ENCODE measurements around the gene ARHGAP15. TPM values are rescaled to one million over a fixed set of nuclear protein-coding genes. Genes with fewer than 3 reads are reported as not detected.

The ARHGAP15 gene
- total RNA-seq, 1 donor from 2014 or later: not detected

- no peak overlapping the region for H3K9ac ChIP-seq (ENCODE audit: low read length)
- Mint-ChIP-seq H3K27me3 (ENCODE audit: low read depth, unreplicated experiment) (peaks cover 8% of the 10 kb centered on the region), H3K27ac (ENCODE audit: unreplicated experiment) (no peak overlapping the region), H3K9me3 (ENCODE audit: unreplicated experiment) (no peaks in the 10 kb centered on the region), H3K36me3 (ENCODE audit: low read depth, unreplicated experiment) (no peaks in the 10 kb centered on the region), H3K4me3 (ENCODE audit: unreplicated experiment) (no peak overlapping the region), H3K4me1 (ENCODE audit: low read depth, unreplicated experiment) (no peaks in the 10 kb centered on the region)
- no peak for DNase-seq (ENCODE audit: low read depth)
- H3K27me3 ChIP-seq (ENCODE audit: insufficient read depth, low read length): no peaks in the 10 kb centered on the region
- FAIRE-seq: no peak
- H3K4me2 ChIP-seq (ENCODE audit: low read length): no peak overlapping the region
- H3K36me3 ChIP-seq (ENCODE audit: insufficient read depth, low read length): no peaks in the 10 kb centered on the region
- no peaks in the 10 kb centered on the region for H4K20me1 ChIP-seq (ENCODE audit: insufficient read depth, low read length)
- no peaks in the 10 kb centered on the region for H3K4me1 ChIP-seq (ENCODE audit: insufficient read depth, low read length)
- TF ChIP-seq, protein P1, sequence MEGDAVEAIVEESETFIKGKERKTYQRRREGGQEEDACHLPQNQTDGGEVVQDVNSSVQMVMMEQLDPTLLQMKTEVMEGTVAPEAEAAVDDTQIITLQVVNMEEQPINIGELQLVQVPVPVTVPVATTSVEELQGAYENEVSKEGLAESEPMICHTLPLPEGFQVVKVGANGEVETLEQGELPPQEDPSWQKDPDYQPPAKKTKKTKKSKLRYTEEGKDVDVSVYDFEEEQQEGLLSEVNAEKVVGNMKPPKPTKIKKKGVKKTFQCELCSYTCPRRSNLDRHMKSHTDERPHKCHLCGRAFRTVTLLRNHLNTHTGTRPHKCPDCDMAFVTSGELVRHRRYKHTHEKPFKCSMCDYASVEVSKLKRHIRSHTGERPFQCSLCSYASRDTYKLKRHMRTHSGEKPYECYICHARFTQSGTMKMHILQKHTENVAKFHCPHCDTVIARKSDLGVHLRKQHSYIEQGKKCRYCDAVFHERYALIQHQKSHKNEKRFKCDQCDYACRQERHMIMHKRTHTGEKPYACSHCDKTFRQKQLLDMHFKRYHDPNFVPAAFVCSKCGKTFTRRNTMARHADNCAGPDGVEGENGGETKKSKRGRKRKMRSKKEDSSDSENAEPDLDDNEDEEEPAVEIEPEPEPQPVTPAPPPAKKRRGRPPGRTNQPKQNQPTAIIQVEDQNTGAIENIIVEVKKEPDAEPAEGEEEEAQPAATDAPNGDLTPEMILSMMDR (IDR thresholded peaks at IDR 0.05; ENCODE audit: insufficient read depth, low read depth, low read length): no peak
- no peak for TF ChIP-seq EZH2 (IDR thresholded peaks at IDR 0.05; ENCODE audit: insufficient read depth, low read length)
- no peaks in the 10 kb centered on the region for H3K79me2 ChIP-seq (ENCODE audit: insufficient read depth, low read length)
- H3K9me3 ChIP-seq (ENCODE audit: insufficient read depth, low read depth, low read length): no peaks in the 10 kb centered on the region
- H3K27ac ChIP-seq (ENCODE audit: low read depth, low read length): no peak overlapping the region
- H2AFZ ChIP-seq (ENCODE audit: low read depth, low read length): no peak overlapping the region
- H3K4me3 ChIP-seq (ENCODE audit: insufficient read depth, low read depth, low read length): no peak overlapping the region
Observed at GRCh38 chr2:143692162-143692561, 562.9 kb downstream of the ARHGAP15 start.

GRCh38 chr2:143692967-143693366 is 563.7 kb downstream of the ARHGAP15 start:
- H3K9me3 Mint-ChIP-seq (ENCODE audit: unreplicated experiment): no peaks in the 10 kb centered on the region
- no peak overlapping the region for H3K27ac Mint-ChIP-seq (ENCODE audit: unreplicated experiment)
- Histone ChIP-seq H3K4me3 (ENCODE audit: insufficient read depth, low read depth, low read length) (no peak overlapping the region), H3K27ac (ENCODE audit: low read depth, low read length) (no peak overlapping the region), H3K79me2 (ENCODE audit: insufficient read depth, low read length) (no peaks in the 10 kb centered on the region), H3K9ac (ENCODE audit: low read length) (no peak overlapping the region), H3K9me3 (ENCODE audit: insufficient read depth, low read depth, low read length) (no peaks in the 10 kb centered on the region), H3K27me3 (ENCODE audit: insufficient read depth, low read length) (no peaks in the 10 kb centered on the region), H4K20me1 (ENCODE audit: insufficient read depth, low read length) (no peaks in the 10 kb centered on the region), H2AFZ (ENCODE audit: low read depth, low read length) (no peak overlapping the region), H3K4me2 (ENCODE audit: low read length) (no peak overlapping the region), H3K4me1 (ENCODE audit: insufficient read depth, low read length) (no peaks in the 10 kb centered on the region), H3K36me3 (ENCODE audit: insufficient read depth, low read length) (no peaks in the 10 kb centered on the region)
- FAIRE-seq (no peak), DNase-seq (ENCODE audit: low read depth) (no peak)
- no peak overlapping the region for H3K4me3 Mint-ChIP-seq (ENCODE audit: unreplicated experiment)
- no peak for TF ChIP-seq EZH2 (IDR thresholded peaks at IDR 0.05; ENCODE audit: insufficient read depth, low read length)
- TF ChIP-seq, protein P1 (IDR thresholded peaks at IDR 0.05; ENCODE audit: insufficient read depth, low read depth, low read length): no peak
- H3K27me3 Mint-ChIP-seq (ENCODE audit: low read depth, unreplicated experiment): peaks cover 8% of the 10 kb centered on the region
- H3K36me3 Mint-ChIP-seq (ENCODE audit: low read depth, unreplicated experiment): no peaks in the 10 kb centered on the region
- no peaks in the 10 kb centered on the region for H3K4me1 Mint-ChIP-seq (ENCODE audit: low read depth, unreplicated experiment)

GRCh38 chr2:143694335-143694734 is 565.1 kb downstream of the ARHGAP15 start:
- H3K4me2 ChIP-seq (ENCODE audit: low read length): no peak overlapping the region
- H3K9ac ChIP-seq (ENCODE audit: low read length): no peak overlapping the region
- H3K27me3 Mint-ChIP-seq (ENCODE audit: low read depth, unreplicated experiment): peaks cover 8% of the 10 kb centered on the region
- H3K79me2 ChIP-seq (ENCODE audit: insufficient read depth, low read length): no peaks in the 10 kb centered on the region
- no peaks in the 10 kb centered on the region for H3K27me3 ChIP-seq (ENCODE audit: insufficient read depth, low read length)
- H3K27ac Mint-ChIP-seq (ENCODE audit: unreplicated experiment): no peak overlapping the region
- H3K4me1 Mint-ChIP-seq (ENCODE audit: low read depth, unreplicated experiment): no peaks in the 10 kb centered on the region
- no peaks in the 10 kb centered on the region for H3K36me3 Mint-ChIP-seq (ENCODE audit: low read depth, unreplicated experiment)
- no peaks in the 10 kb centered on the region for H3K4me1 ChIP-seq (ENCODE audit: insufficient read depth, low read length)
- no peak overlapping the region for H2AFZ ChIP-seq (ENCODE audit: low read depth, low read length)
- no peak overlapping the region for H3K4me3 Mint-ChIP-seq (ENCODE audit: unreplicated experiment)
- H3K9me3 ChIP-seq (ENCODE audit: insufficient read depth, low read depth, low read length): no peaks in the 10 kb centered on the region
- no peak for TF ChIP-seq EZH2 (IDR thresholded peaks at IDR 0.05; ENCODE audit: insufficient read depth, low read length)
- TF ChIP-seq, protein P1 (IDR thresholded peaks at IDR 0.05; ENCODE audit: insufficient read depth, low read depth, low read length): no peak
- no peak overlapping the region for H3K4me3 ChIP-seq (ENCODE audit: insufficient read depth, low read depth, low read length)
- FAIRE-seq (no peak), DNase-seq (ENCODE audit: low read depth) (no peak)
- H3K27ac ChIP-seq (ENCODE audit: low read depth, low read length): no peak overlapping the region
- no peaks in the 10 kb centered on the region for H4K20me1 ChIP-seq (ENCODE audit: insufficient read depth, low read length)
- H3K9me3 Mint-ChIP-seq (ENCODE audit: unreplicated experiment): no peaks in the 10 kb centered on the region
- no peaks in the 10 kb centered on the region for H3K36me3 ChIP-seq (ENCODE audit: insufficient read depth, low read length)
